ENCODE data around the gene MAOB.

DNA sequence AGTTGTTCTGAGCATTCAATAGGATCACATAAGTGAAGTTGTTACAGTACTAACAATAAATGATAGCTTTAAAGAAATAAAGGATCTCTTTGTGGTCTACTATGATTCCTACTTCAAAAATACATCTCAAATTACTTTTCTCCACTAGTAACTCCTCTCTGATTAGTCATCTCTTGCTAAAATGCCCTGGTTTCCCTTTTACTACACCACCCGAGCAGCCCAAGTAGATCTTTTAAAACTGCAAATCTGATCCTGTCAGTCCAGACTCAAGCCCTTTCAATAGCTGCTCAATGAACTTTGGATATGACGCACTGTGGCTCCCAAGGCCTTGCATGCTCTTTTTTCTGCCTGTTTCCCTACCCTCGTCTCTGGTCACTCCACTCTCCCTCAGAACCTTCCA lies 128.6 kb downstream of the MAOB start:
- TF ChIP-seq CTCF (IDR thresholded peaks at IDR 0.05; ENCODE audit: low read length): no peak
- TF ChIP-seq EZH2 (IDR thresholded peaks at IDR 0.05; ENCODE audit: borderline replicate concordance, low read length): no peak
